ENCODE data around the gene TTC28.

- TF ChIP-seq TAF1 (IDR thresholded peaks at IDR 0.05; ENCODE audit: borderline replicate concordance, low read depth, low read length) (no peak), SPI1 (IDR thresholded peaks at IDR 0.05; ENCODE audit: borderline replicate concordance, insufficient read depth, low read depth, low read length) (no peak), ATF7 (IDR thresholded peaks at IDR 0.05; ENCODE audit: low read depth) (no peak), CEBPB (IDR thresholded peaks at IDR 0.05; ENCODE audit: borderline replicate concordance in 1 of 2, low read depth in 2 of 2, low read length in 2 of 2) (no peak), ZNF687 (IDR thresholded peaks at IDR 0.05) (no peak)
Measured at GRCh38 chr22:28268850-28269249, 410.8 kb downstream of the TTC28 start.

Data from GM12878 (cell line).